Measurements from ENCODE around the gene CELA3B.
"Not testable (repeated sequence)": the region's sequence is repeated elsewhere in the genome, so short reads cannot be mapped to it uniquely, and the experiment has no call there.

The CELA3B gene

DNA sequence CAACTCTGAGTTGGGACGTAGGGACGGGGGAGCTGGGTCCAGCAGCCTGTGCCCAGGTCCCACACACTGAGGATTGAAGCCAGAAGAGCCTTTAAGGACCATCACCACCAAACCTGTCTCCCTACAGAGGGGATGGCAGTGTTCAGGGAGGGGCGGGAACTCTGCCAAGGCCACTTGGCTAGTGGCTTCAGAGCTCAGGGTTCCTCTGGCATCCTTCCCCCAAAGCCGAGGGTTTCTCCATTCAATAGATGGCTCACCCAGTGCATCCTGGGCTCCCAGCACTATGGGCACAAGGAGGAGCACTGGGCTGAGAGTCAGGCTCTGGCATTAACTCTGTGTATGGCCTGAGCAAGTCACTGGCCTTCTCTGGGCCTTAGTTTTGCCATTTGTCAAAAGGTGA, 4.4 kb downstream of the CELA3B start:
- DNase-seq = not testable (repeated sequence)

DNA sequence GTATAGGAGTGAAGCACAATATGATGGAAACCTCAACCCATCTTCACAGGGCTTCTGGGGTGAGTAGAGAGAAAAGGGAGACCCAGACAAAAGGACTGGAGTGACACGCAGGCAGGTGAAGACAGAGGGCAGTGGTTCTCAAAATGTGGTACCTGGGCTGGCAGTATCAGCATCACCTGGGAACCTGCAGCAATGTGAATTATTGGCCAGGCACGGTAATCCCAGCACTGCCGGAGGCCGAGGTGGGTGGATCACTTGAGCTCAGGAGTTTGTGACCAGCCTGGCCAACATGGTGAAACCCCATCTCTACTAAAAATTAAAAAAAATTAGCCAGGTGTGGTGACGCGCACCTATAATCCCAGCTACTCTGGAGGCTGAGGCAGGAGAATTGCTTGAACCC, 5.3 kb downstream of the CELA3B start:
- not testable (repeated sequence) for DNase-seq

DNA sequence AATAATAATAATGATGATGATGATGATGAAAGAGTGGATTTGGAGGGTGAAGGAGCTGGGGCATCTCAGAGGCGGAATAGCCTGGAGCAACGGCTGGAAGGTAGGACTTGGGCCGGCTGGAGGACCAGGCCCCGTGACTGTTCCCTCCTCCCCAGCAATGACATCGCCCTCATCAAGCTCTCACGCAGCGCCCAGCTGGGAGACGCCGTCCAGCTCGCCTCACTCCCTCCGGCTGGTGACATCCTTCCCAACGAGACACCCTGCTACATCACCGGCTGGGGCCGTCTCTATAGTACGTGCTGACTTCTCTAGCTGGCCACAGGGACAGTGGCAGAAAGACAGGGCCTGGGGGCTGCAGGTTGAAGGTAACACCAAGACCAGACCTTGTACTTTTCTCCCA, 6.7 kb downstream of the CELA3B start:
- not testable (repeated sequence) for DNase-seq

DNA sequence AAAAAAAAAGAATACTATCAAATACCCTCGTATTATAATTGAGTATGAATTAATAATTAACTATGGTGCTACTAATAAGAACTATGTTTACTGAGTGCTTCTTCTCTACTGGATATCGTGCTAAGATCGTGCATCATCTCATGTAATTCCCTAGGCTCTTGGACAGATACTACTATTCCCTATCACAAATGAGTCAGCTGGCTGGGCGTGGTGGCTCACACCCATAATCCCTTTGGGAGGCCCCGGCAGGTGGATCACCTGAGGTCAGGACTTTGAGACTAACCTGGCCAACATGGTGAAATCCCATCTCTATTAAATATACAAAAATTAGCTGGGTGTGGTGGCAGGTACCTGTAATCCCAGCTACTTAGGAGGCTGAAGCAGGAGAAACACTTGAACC, 9.1 kb downstream of the CELA3B start:
- not testable (repeated sequence) for DNase-seq

DNA sequence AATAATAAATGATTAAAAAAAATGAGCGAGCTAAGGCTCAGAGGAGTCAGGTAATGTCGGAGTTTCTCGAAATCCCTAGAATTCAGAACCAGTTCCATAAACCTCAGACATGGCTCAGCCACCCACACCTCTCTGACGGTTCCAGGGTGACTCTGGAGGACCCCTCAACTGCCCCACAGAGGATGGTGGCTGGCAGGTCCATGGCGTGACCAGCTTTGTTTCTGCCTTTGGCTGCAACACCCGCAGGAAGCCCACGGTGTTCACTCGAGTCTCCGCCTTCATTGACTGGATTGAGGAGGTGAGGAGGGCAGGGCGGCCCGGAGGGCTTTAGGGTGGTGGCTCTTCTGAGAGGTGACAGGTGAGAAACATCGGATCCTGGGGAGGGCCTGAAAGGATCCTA, 9.6 kb downstream of the CELA3B start:
- not testable (repeated sequence) for DNase-seq

DNA sequence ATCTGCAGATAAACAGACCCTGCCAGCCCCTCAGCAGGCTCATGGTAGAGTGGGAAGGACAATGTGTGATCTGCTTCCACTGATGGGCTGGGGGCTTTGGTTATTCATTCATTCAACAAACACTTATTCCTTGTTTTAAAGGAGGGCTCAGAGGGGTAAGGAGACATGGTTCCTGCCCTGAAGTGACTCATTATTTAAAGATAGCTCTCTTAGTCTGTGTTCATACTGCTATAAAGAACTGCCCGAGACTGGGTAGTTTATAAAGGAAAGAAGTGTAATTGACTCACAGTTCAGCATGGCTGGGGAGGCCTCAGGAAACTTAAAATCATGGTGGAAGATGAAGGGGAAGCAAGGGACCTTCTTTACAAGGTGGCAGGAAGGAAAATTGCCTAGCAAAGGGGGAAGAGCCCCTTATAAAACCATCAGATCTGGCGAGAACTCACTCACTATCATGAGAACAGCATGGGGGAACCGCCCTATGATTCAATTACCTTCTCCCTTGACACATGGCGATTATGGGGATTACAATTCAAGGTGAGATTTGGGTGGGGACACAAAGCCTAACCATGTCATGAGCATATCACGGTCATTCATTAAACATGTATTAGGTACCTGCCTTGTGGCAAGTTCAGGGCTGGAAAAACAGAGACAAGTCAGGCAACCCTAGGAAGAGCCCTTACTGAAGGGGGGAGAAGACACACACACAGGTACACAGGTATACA, 13.0 kb downstream of the CELA3B start:
- not testable (repeated sequence) for DNase-seq

DNA sequence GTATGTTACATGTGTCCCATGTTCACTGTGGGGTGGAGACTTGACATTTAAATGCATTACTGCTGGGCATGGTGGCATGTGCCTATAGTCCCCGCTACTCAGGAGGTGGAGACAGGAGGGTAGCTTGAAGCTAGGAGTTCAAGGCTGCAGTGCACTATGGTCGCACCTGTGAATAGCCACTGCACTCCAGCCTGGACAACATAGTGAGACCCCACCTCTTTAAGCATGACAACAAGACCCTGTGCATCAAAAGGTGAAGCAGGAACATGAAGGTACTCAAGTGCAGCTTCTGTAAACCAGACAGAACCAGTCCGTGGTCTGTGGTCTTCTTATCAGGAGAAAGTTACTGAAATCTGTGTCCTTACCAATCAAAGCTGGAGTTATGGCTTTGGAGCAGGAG, 15.4 kb downstream of the CELA3B start:
- not testable (repeated sequence) for DNase-seq

DNA sequence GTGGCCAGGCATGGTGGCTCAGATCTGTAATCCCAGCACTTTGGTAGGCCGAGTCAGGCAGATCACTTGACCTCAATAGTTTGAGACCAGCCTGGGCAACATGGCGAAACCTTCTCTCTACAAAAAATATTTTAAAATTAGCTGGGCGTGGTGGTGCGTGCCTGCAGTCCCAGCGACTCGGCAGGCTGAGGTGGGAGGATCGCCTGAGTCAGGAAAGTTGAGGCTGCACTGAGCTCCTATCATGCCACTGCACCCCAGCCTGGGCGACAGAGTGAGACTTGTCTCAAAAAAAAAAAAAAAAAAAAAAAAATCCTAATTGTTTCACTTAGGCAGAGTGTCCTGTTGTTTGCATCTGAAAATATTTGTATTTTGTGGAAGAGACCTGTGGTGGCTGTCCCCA, 17.9 kb downstream of the CELA3B start:
- not testable (repeated sequence) for DNase-seq

DNA sequence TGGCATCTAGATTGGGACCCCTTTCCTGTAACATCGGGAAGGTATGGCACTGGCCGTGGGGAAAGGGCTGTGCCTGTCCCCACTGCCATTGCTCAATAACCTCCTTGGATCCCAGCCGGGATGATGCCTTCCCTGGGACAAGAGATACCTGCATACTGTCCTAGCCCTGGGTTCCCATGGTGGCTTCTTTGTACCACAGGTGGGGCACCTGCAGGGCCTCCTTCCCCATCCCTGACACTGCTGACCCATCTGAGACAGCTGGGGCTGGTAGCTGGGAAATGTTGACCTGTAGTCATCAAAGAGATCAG, 19.8 kb downstream of the CELA3B start:
- not testable (repeated sequence) for DNase-seq

DNA sequence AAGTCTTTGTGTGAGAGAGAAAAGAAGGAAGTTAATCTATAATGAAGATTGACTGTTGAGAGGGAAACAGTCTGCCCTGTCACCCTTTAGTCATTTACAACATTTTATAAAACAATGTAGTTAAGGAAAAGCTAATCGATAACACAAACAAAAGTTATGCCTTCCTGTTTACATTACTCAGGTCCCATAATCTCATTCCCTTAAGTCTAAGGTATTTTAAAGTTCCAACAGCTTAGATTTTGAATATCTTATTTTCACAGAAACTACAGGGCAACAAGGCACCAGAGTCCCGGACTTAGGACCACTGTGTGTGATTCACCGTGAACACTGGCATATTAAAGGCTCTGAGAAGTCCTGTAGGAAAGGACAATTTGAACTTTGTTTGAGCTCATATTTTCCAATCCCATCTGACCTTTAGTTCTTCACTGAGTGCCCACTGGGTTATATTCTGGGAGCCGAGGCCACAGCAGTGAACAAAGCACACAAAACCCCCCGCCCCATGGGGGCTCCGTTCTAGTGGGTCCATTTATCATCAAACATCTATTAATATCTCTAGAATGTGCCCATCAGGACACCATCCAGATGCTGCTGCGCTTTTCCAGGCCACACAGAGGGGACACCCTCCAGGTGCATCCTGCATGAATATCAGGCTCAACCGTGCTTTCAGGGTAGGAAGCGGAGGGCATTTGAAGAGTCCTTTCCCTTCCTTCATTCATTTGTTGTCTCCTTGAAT, 21.2 kb downstream of the CELA3B start:
- not testable (repeated sequence) for DNase-seq

DNA sequence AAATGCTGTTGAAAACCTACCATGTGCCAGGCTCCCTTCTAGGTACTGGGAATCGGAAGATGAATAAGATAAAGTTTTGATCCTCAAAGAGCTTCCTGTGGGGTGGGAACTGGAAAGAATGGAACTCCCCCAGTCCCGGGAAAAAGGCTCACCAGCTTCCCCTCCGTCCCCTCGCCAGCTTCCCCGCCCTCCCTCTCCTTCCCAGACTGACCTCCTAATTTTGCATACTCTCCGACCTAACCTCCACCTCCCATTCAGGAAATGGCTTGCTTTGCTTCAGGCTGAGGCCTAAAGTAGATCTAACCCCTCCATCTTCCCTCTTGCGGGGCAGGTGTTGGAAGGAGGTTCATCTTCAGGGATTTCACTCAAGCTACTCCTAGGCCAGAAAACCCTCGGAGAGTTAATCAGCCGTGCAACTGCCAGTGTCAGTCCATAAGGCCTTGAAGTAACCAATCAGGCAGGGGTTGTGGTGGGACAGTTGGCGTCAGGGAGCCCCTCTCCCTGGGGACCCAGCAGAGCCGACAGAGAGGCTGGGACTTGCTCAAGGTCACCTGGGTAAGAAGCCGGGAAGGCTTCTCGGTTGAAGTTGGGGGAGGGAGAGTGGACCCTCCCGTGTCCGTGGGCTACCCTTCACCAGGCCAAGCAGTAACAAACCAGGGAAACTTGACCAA, 21.9 kb downstream of the CELA3B start:
- not testable (repeated sequence) for DNase-seq

DNA sequence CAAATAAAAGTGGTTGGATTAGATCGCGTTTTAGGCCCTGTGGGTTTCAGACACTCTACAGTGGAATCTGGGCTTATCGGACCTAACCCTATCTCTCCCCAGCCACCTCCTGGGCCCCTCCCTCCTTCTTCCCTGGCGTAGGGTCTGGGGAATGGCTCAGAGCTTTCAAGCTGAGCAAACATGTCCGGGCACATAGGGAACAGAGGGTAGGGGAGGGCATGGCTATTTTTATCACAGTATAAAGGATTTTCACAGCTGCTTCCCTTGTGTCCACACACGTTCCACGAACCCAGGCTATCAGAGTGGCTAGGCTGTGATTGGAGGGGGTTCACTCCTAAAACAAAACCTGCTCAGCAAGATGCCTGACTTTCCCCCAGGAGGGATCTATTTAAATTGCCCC, 22.8 kb downstream of the CELA3B start:
- not testable (repeated sequence) for DNase-seq

DNA sequence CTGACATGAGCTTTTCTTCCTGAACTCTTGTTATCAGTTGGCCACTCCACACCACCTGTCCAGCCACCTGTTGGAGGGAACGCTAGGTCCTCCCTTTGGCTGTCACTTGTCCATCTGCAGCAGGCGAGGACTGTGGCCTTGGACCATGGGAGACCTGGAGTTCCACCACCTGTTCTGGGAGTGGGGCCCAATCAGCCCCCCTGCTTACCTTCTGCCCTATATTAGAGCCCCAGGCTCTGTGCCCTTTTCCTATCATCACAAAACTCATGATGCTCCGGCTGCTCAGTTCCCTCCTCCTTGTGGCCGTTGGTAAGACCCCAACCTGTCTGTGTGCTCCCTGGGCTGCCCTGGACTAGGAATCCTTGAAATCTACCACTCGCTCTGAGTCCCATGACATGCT, 24.6 kb downstream of the CELA3B start, which contains the start of gene CELA3A:
Gene CELA3A (plus strand): TSS at position 249 of the 400 bp plus-strand sequence. CDS start 18 bp downstream, at position 267.
- no peak for DNase-seq

DNA sequence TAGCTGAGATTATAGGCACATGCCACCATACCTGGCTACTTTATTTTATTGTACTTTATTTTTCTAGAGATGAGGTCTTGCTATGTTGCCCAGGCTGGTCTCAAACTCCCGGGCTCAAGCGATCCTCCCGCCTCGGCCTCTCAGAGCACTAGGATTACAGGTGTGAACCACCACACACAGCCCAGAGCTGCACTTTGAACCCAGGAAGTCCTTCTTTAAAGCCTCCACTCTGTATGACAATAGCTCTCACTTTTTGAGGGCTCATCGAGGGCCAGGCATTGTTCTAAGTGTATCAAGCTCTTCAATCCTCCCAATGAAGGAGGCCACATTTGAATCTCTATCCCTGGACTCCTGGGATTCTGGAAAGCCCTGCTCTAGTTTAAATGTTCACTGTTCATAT, 25.6 kb downstream of the CELA3B start:
- DNase-seq = not testable (repeated sequence)

DNA sequence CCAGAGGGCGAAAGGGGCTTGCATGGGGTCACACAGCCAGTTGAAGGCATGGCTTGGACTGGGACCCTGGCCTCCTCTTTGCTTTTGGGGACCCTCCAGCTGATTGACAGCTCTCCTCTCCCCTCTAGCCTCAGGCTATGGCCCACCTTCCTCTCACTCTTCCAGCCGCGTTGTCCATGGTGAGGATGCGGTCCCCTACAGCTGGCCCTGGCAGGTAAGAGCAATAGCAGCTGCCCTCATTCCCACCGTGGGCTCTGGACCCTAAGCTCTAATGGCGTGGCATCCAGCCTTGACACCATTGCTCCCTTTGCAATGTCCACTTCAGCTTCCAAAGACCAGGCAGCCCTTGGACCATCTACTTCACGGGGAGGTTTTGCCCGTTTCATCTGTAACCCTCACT, 26.1 kb downstream of the CELA3B start:
- DNase-seq = not testable (repeated sequence)

DNA sequence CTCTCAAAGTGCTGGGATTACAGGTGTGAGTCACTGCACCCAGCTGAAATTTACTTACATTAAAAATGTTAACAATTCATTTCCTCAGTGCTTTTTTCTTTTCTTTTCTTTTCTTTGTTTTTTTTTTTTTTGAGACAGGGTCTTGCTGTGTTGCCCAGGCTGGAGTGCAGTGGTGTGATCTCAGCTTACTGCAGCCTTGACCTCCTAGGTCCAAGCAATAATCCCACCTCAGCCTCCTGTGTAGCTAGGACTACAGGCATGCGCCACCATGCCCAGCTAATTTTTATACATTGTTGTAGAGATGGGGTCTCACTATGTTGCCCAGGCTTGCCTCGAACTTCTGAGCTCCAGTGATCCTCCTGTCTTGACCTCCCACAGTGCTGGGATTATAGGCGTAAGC, 27.1 kb downstream of the CELA3B start:
- not testable (repeated sequence) for DNase-seq

DNA sequence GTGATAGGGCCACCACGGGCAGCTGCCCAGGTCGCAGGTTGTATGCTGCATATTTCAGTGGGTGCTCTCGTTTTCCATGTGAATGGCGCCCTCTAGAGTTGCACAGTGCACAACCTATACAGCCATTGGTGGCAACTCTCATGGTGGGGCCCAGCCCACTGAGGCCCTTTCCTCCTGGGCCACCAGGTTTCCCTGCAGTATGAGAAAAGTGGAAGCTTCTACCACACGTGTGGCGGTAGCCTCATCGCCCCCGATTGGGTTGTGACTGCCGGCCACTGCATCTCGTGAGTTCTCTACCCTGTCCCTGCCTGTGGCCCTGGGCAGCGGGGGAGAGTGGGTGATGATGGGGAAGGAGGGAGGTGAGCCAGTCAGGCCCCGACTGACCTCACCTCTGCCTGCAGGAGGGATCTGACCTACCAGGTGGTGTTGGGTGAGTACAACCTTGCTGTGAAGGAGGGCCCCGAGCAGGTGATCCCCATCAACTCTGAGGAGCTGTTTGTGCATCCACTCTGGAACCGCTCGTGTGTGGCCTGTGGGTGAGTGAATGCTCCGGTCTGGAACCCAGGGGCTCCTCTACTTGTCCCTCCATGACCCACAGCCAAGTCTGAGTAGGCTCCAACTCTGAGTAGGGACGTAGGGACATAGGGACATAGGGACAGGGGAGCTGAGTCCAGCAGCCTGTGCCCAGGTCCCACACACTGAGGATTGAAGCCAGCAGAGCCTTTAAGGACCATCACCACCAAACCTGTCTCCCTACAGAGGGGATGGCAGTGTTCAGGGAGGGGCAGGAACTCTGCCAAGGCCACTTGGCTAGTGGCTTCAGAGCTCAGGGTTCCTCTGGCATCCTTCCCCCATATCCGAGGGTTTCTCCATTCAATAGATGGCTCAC, 28.7 kb downstream of the CELA3B start:
- peak; percentile 28 for DNase-seq

DNA sequence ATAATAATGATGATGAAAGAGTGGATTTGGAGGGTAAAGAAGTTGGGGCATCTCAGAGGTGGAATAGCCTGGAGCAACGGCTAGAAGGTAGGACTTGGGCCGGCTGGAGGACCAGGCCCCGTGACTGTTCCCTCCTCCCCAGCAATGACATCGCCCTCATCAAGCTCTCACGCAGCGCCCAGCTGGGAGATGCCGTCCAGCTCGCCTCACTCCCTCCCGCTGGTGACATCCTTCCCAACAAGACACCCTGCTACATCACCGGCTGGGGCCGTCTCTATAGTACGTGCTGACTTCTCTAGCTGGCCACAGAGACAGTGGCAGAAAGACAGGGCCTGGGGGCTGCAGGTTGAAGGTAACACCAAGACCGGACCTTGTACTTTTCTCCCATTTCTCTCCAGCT, 29.9 kb downstream of the CELA3B start:
- DNase-seq = not testable (repeated sequence)

DNA sequence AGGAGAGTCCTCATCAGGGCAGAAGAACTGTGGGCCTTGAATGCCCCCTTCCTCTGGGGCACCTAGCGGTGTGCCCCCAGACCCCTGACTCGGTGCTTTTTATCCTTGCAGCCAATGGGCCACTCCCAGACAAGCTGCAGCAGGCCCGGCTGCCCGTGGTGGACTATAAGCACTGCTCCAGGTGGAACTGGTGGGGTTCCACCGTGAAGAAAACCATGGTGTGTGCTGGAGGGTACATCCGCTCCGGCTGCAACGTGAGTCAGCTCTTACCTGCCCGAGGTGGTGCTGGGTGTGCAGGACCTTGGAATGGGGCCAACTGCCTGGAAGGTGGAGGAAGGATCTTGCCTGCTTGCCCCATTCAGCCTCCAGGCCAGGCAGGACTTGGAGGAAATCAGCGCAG, 30.4 kb downstream of the CELA3B start:
- not testable (repeated sequence) for DNase-seq

DNA sequence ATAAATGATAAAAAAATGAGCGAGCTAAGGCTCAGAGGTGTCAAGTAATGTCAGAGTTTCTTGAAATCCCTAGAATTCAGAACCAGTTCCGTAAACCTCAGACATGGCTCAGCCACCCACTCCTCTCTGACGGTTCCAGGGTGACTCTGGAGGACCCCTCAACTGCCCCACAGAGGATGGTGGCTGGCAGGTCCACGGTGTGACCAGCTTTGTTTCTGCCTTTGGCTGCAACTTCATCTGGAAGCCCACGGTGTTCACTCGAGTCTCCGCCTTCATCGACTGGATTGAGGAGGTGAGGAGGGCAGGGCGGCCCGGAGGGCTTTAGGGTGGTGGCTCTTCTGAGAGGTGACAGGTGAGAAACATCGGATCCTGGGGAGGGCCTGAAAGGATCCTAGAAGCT, 32.7 kb downstream of the CELA3B start:
- not testable (repeated sequence) for DNase-seq

DNA sequence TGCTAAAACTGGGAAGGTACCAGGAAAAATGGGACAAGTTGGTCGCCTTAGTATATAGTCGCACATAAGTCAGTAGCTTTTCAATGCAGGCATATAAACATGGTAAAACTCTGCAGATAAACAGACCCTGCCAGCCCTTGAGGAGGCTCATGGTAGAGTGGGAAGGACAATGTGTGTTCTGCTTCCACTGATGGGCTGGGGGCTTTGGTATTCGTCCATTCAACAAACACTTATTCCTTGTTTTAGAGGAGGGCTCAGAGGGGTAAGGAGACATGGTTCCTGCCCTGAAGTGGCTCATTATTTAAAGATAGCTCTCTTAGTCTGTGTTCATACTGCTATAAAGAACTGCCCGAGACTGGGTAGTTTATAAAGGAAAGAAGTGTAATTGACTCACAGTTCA, 35.9 kb downstream of the CELA3B start:
- not testable (repeated sequence) for DNase-seq

DNA sequence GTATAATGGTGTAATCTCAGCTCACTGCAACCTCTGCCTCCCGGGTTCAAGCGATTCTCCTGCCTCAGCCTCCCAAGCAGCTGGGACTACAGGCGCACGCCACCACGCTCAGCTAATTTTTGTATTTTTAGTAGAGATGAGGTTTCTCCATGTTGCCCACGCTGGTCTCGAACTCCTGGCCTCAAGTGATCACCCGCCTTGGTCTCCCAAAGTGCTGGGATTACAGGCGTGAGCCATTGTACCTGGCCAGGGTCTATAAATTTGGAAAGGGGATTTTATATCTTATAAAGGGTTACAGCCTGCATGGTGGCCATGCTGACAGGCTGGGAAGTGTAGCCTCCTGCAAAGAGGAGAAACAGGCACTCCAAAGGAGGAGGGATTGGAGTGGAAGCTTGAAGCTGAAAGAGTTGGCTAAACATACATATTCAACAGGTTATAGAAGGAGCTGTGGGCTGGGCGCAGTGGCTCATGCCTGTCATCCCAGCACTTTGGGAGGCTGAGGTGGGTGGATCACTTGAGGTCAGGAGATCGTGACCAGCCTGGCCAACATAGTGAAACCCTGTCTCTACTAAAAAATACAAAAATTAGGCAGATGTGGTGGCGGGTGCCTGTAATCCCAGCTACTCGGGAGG, 37.9 kb downstream of the CELA3B start:
- DNase-seq = not testable (repeated sequence)

All from NCI-H1092 (cell line).